ENCODE results near the gene MYBBP1A. TPM values are rescaled to one million over a fixed set of nuclear protein-coding genes. Genes with fewer than 3 reads are reported as not detected.

The MYBBP1A gene
- total and polyA plus RNA-seq, 2 of the 4 experiments (the other 2 are of a cell fraction) = 22.6 to 45.9 TPM

DNA sequence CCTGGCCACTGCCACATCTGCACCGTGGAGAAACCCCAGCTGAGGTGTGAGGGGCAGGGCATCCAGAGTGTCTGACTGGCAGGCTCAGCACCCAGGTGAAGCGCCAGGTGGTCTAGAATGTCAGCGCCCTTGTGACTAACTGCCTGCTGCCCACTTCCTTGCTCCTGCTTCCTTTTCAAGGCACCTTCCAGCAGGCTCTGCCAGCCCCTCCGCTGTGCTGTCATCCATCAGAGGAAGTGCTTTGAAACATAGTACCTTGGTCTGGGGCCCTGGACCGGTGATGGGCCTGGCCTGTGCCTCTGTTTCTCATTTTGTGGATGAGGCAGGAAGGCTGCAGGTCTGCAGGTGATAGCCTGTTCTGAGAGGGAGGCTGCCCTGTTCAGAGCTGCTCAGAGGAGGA, 51.0 kb downstream of the MYBBP1A start:
- Histone ChIP-seq H3K23ac (ENCODE audit: low read depth, low read length) (no peak overlapping the region), H3K4me2 (ENCODE audit: low read depth, low read length) (no peak overlapping the region), H4K8ac (ENCODE audit: low read depth in 2 of 2, low read length in 2 of 2) (no peak overlapping the region), H3K4me1 (ENCODE audit: control insufficient read depth, insufficient read depth, low read length) (no peaks in the 10 kb centered on the region), H4K5ac (ENCODE audit: low read depth, low read length) (no peak overlapping the region), H3K14ac (replicated peaks; ENCODE audit: low read depth, low read length) (no peak overlapping the region), H3K27ac (ENCODE audit: insufficient read depth, low read length) (no peak overlapping the region), H2BK15ac (ENCODE audit: low read depth, low read length) (no peak overlapping the region), H3K18ac (ENCODE audit: low read depth, low read length) (no peak overlapping the region), H3K4ac (ENCODE audit: low read depth, low read length) (no peak overlapping the region), H4K91ac (ENCODE audit: insufficient read depth, low read depth, low read length) (no peak overlapping the region), H3K79me1 (ENCODE audit: low read depth in 1 of 2, low read length in 2 of 2) (no peaks in the 10 kb centered on the region), H3K56ac (ENCODE audit: extremely low read depth, insufficient read depth, low read length) (no peak overlapping the region), H3K9me1 (ENCODE audit: insufficient read depth, low read length) (no peaks in the 10 kb centered on the region), H3K36me3 (ENCODE audit: control insufficient read depth, insufficient read depth, low read length) (no peaks in the 10 kb centered on the region), H2AFZ (replicated peaks; ENCODE audit: low read length, poor library complexity) (no peak overlapping the region), H2BK120ac (ENCODE audit: low read depth, low read length) (no peak overlapping the region), H2AK5ac (ENCODE audit: low read depth, low read length) (no peak overlapping the region), H3K27me3 (ENCODE audit: control insufficient read depth, insufficient read depth, low read length) (peaks cover 51% of the 10 kb centered on the region), H3K4me3 (ENCODE audit: insufficient read depth, low read depth, low read length) (no peak overlapping the region), H4K20me1 (ENCODE audit: insufficient read depth, low read length) (no peaks in the 10 kb centered on the region; the same call in 1 of the 2 replicates), H2BK20ac (ENCODE audit: low read depth, low read length) (no peak overlapping the region), H3K9ac (ENCODE audit: low read depth, low read length) (no peak overlapping the region), H2AK9ac (replicated peaks; ENCODE audit: low read depth, low read length, poor library complexity) (no peak overlapping the region), H2BK5ac (ENCODE audit: low read depth, low read length, poor library complexity, severe bottlenecking) (no peak overlapping the region), H3K9me3 (ENCODE audit: control insufficient read depth, insufficient read depth, low read length) (no peaks in the 10 kb centered on the region)
- BruUV-seq (replicated peaks) = no TSS peak
- dilution Hi-C loops (cut with HindIII; ENCODE audit: low sequenced_read_pairs, unreplicated experiment) = no loop called here
- in situ Hi-C loops (cut with MboI; ENCODE audit: low sequenced_read_pairs) = no loop called here
- ATAC-seq (ENCODE audit: low read depth) (no peak), DNase-seq (no peak)
- intact Hi-C loops (cut with micrococcal nuclease) = no loop called here
- ChIA-PET POLR2A (ENCODE audit: unreplicated experiment) (no interaction called here), CTCF (no interaction called here)
- 57% methylated on average over 4 of the region's 5 CpGs; no CpG with 5 or more reads in 1 of the 2 experiments for WGBS, 2 experiments (ENCODE audit: extremely low coverage in 2 of 2, insufficient read length in 1 of 2)
- TF ChIP-seq RCOR1 (IDR thresholded peaks at IDR 0.05; ENCODE audit: insufficient replicate concordance, low read length) (no peak), SMC3 (IDR thresholded peaks at IDR 0.05; ENCODE audit: low read depth, low read length) (no peak), NFE2L2 (IDR thresholded peaks at IDR 0.05; ENCODE audit: low read depth, low read length) (no peak)
- TF ChIP-seq, protein P1, sequence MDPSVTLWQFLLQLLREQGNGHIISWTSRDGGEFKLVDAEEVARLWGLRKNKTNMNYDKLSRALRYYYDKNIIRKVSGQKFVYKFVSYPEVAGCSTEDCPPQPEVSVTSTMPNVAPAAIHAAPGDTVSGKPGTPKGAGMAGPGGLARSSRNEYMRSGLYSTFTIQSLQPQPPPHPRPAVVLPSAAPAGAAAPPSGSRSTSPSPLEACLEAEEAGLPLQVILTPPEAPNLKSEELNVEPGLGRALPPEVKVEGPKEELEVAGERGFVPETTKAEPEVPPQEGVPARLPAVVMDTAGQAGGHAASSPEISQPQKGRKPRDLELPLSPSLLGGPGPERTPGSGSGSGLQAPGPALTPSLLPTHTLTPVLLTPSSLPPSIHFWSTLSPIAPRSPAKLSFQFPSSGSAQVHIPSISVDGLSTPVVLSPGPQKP (IDR thresholded peaks at IDR 0.05; ENCODE audit: borderline replicate concordance, low read depth, low read length) = no peak
